ENCODE data around the gene TRAF5.

GRCh38 chr1:211339631-211340041 lies 13.0 kb downstream of the TRAF5 start:
- no peak for TF ChIP-seq CTCF (IDR thresholded peaks at IDR 0.05)
- no peak for TF ChIP-seq POLR2A (IDR thresholded peaks at IDR 0.05)
